Adrenal gland (tissue), 12 donors: ENCODE data around the gene NR1H2. TPM values are rescaled to one million over a fixed set of nuclear protein-coding genes. Genes with fewer than 3 reads are reported as not detected.

Experiments
- DNase-seq, 7 donors: peaks; one replicate each; pipeline ENCODE4 v3.0.0-alpha.2; 2019 to 2020
- H3K27ac ChIP-seq, 5 donors: fragments of 200-600 bp; sonication (generic) in 4 of 5; 1 replicate in 3 of 5; 2 replicates in 2 of 5; pipeline versions ENCODE4 v1.5.1 to v1.8.0; 2016 to 2020; ENCODE audit warnings: mild to moderate bottlenecking in 1 of 5
- H3K27me3 ChIP-seq: fragments of 200-600 bp; 2 replicates; pipeline ENCODE4 v1.8.0; 2021
- H3K36me3 ChIP-seq, 2 donors: fragments of 200-600 bp; replicated peaks in 1 of 2; 1 replicate in 1 of 2; 2 replicates in 1 of 2; pipeline versions ENCODE4 v1.5.1 to v1.8.0; 2018 to 2022
- H3K4me1 ChIP-seq, 2 donors: fragments of 200-600 bp; replicated peaks in 1 of 2; 1 replicate in 1 of 2; 2 replicates in 1 of 2; pipeline versions ENCODE4 v1.5.1 to v1.8.0; 2018 to 2021
- H3K4me3 ChIP-seq, 4 donors: fragments of 200-600 bp; sonication (generic) in 3 of 4; one replicate each; pipeline ENCODE4 v1.5.1; 2016 to 2018
- H3K9me3 ChIP-seq, 3 donors: fragments of 200-600 bp; sonication (generic) in 1 of 3; replicated peaks in 1 of 3; 1 replicate in 2 of 3; 2 replicates in 1 of 3; pipeline versions ENCODE4 v1.5.1 to v1.8.0; 2016 to 2021
- POLR2A ChIP-seq, 2 donors: fragments of 450-650 bp; IDR thresholded peaks; one replicate each; pipeline ENCODE4 v1.6.1; 2017; ENCODE audit warnings: antibody characterized with exemption in 2 of 2, mild to moderate bottlenecking in 2 of 2, moderate library complexity in 1 of 2
- WGBS, 4 donors: extraction: QIAGEN DNeasy Blood & Tissue Kit in 2 of 4; methylation state at CpG; one replicate each; pipeline versions ENCODE4 v1.1.5 to v1.1.7; 2013 to 2017; 5-methylcytosine and 5-hydroxymethylcytosine counted together
- intact Hi-C, 2 donors: fragments of 100-400 bp; cut with DNase I; formaldehyde crosslinking; loops; one replicate each; pipeline versions ENCODE4 v1.14.1 to v1.15.0; 2022 to 2023
- polyA plus RNA-seq, 3 donors: library from polyadenylated mRNA; stranded (reverse); fragments of 200-250 nt in 2 of 3; fragments of 350-450 nt in 1 of 3; fragmentation: Illumina TruSeq in 1 of 3; extraction: RNeasy Lipid Tissue Mini Kit (QIAGEN cat#74804) in 1 of 3; gene quantifications; one replicate each; pipeline ENCODE4 v1.2.3, GENCODE V29; 2013 to 2014
- total RNA-seq, 9 donors: library from RNA; depleted of rRNA in 4 of 9; stranded (reverse); fragments of >200 nt in 4 of 9; fragments of 120-200 nt in 1 of 9; fragmentation: NEBNext Ultra II Directional in 1 of 9; extraction: Animal tissue kit (Norgen Biotek cat#: 25700) in 1 of 9; gene quantifications; one replicate each; pipeline versions ENCODE4 v1.1.0 to v1.2.4, GENCODE V29; 2013 to 2023
- TF ChIP-seq, protein P1 (sequence below), 6 experiments: fragments of 450-650 bp in 4 of 6; fragments of 200-600 bp in 2 of 6; sonication (generic) in 1 of 6; IDR thresholded peaks; 1 replicate in 5 of 6; 2 replicates in 1 of 6; pipeline versions ENCODE4 v1.5.1 to v1.8.0; 2016 to 2021; ENCODE audit warnings: antibody characterized with exemption in 6 of 6, mild to moderate bottlenecking in 2 of 6, moderate library complexity in 1 of 6
- donor health status: healthy with polysubstance abuse.
- donor health status: Bipolar disorder and iron deficiency.
- donor health status: DM: yes; HTN: yes; CAD: no.
- donor health status: DM: no; HTN: no; CAD: no.
- donor health status: DM: no; HTN: no; CAD: no.
- donor health status: DM: yes; HTN: yes; CAD: no.

NR1H2 gene
- total and polyA plus RNA-seq, 12 donors = 16.5 to 148 (median 99.3) TPM

DNA sequence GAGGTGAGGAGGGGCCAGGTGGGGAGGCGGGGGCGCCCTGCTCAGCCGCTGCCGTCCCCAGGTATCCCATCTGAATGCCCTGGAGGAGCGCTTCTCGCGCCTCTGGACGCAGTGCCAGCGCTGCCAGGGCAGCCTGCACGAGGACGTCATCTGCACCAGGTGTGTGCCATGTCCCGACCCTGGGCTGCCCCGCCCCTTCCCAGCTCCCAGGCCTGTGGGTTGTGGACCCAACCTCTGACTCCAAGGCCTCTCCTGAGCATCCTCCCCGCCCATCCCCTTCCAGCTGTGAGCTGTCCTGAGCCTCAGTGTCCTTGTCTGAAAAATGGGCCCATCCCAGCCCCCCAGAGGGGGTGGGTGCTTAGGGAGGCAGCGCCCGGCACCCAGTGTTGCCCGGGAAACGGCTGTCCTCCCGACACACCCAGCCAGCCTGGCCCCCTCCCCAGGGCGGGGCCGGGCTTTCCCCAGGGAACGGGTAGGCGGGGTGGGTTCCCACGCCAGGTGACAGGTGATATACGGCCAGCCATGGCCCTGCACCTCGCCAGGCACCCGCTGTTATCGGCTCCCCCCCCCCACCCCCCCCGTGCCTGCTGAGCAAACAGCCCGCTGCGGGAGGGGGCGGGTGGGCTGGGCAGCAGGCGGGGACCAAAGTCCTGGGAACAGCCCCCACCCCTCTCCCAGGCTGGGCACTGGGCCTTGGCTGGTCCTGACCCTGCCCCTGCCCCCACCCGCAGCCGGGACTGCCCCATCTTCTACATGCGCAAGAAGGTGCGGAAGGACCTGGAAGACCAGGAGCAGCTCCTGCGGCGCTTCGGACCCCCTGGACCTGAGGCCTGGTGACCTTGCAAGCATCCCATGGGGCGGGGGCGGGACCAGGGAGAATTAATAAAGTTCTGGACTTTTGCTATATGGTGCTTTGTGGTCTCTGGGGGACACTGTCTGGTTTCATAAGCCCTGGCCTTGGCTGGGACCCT lies 41.1 kb downstream of the NR1H2 start:
- DNase-seq = no peak
- TF ChIP-seq, protein P1, sequence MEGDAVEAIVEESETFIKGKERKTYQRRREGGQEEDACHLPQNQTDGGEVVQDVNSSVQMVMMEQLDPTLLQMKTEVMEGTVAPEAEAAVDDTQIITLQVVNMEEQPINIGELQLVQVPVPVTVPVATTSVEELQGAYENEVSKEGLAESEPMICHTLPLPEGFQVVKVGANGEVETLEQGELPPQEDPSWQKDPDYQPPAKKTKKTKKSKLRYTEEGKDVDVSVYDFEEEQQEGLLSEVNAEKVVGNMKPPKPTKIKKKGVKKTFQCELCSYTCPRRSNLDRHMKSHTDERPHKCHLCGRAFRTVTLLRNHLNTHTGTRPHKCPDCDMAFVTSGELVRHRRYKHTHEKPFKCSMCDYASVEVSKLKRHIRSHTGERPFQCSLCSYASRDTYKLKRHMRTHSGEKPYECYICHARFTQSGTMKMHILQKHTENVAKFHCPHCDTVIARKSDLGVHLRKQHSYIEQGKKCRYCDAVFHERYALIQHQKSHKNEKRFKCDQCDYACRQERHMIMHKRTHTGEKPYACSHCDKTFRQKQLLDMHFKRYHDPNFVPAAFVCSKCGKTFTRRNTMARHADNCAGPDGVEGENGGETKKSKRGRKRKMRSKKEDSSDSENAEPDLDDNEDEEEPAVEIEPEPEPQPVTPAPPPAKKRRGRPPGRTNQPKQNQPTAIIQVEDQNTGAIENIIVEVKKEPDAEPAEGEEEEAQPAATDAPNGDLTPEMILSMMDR (IDR thresholded peaks at IDR 0.05) = no peak
- TF ChIP-seq POLR2A (IDR thresholded peaks at IDR 0.05) = no peak
- Histone ChIP-seq H3K36me3 (no peaks in the 10 kb centered on the region), H3K4me1 (no peaks in the 10 kb centered on the region), H3K4me3 (no peak overlapping the region), H3K27ac (no peak overlapping the region), H3K27me3 (peaks cover 30% of the 10 kb centered on the region), H3K9me3 (no peaks in the 10 kb centered on the region)
- intact Hi-C loops = loop anchor here in 1 of 2 donors (5.0 kb wide), 1 partner anchor 50 kb away; the partner anchor contains the start of gene NAPSA
- 61 to 82% (median 66%) methylated on average over 12 to 42 of the region's 42 CpGs for WGBS, 4 donors

DNA sequence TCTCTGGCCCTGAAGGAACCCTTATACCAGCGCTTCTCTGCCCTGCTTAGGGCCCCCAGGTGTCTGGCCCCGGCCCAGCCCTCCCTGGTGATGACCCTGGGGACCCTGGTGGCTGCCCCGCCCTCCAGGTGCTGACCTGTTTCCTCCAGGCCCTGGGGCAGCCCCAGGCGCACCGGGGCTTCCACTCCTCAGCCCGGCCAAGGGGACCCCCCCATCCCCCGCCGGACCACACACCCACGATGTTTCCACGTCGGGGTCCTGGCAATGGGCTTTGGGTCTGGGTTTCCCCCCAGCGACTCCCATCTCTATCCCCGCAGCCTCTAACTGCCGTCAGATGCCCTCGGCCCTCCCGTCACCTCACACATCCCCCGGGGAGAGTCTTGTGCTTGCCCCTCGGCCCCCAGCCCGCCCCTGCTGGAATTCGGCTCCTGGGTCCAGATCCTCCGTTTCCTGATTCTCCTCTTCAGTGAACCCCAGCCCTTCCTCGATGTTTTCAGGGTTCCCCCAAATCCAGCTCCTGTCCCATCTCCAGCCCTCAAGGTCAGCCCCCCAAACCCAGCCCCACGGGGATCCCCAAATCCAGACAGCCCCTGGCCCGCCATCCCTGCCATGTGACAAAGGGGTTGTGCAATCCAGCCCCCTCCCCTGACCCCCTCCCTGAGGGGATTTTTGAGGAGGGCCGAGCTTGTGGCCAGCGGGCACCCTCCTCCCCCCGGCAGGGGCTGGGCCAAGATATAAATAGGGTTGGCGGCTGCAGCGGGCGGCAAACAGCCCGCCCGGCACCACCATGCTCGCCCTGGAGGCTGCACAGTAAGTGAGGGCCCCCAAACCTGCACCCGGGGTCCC lies 42.1 kb downstream of the NR1H2 start, which contains the start of gene SPIB:
Gene SPIB, plus strand, starts transcription at position 763 of the 846 bp plus-strand sequence. Its CDS starts 25 bp downstream, at position 788.
- no peak within 1 kb of the TSS for H3K27ac ChIP-seq
- peaks cover 30% of the 10 kb centered on the region for H3K27me3 ChIP-seq
- intact Hi-C loops = loop anchor here in 1 of 2 donors (5.0 kb wide), 1 partner anchor 51 kb away; the partner anchor contains the start of gene NAPSA
- no peak for DNase-seq
- no peaks in the 10 kb centered on the region for H3K36me3 ChIP-seq
- TF ChIP-seq, protein P1 (IDR thresholded peaks at IDR 0.05) = no peak
- no peak for TF ChIP-seq POLR2A (IDR thresholded peaks at IDR 0.05)
- H3K9me3 ChIP-seq = no peaks in the 10 kb centered on the region
- 20 to 39% (median 23%) methylated on average over 11 to 34 of the region's 34 CpGs for WGBS, 4 donors
- H3K4me3 ChIP-seq = no peak within 1 kb of the TSS
- no peaks in the 10 kb centered on the region for H3K4me1 ChIP-seq

DNA sequence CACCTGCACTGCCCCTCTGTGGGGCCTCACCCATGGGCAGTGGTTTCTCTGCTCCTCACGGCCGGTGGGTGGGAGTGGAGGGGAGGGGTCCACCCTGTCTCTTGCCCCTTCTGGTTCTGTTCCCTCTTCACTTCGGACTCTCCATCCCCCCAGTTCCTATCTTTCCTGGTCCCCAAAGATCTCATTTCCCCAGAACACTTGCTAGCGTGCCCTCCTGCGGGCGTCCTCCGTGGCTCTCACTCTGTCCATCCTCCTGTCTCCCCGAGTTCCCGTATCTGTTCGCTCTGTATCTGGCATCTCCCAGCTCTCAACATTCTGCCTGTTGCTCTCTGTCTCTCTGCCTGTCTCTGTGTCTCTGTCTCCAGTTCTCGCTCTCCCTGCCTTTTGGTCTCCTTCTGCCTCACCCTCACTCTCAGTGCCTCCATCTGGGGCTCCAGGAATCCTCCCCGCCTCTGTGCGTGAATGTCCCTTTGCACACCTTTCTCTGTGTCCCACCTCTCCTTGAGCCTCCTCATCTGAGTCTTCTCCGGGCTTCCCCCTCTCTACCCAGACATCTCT lies 42.8 kb downstream of the NR1H2 start:
- no peaks in the 10 kb centered on the region for H3K4me1 ChIP-seq
- no peaks in the 10 kb centered on the region for H3K36me3 ChIP-seq
- H3K4me3 ChIP-seq = no peak overlapping the region
- no peaks in the 10 kb centered on the region for H3K9me3 ChIP-seq
- peaks cover 30% of the 10 kb centered on the region for H3K27me3 ChIP-seq
- no peak overlapping the region for H3K27ac ChIP-seq
- no peak for DNase-seq
- WGBS, 4 donors = 8 to 17% (median 10%) methylated on average over 12 to 14 of the region's 14 CpGs
- intact Hi-C loops = loop anchor here in 1 of 2 donors (5.0 kb wide), 1 partner anchor 52 kb away; the partner anchor contains the start of gene NAPSA
- TF ChIP-seq, protein P1 (IDR thresholded peaks at IDR 0.05) = no peak
- TF ChIP-seq POLR2A (IDR thresholded peaks at IDR 0.05) = no peak
